HG03108 (cell line): ENCODE results near the gene PLA2R1.
A peak's percentile ranks its signal among the peaks of the same experiment; 100 is the strongest.

Experiments
- ATAC-seq: cut with Tn5 transposase; IDR thresholded peaks from one replicate; pipeline ENCODE4 v1.9.1; 2021; ENCODE audit warnings: moderate library complexity; ENCODE audit not compliant: unreplicated experiment

Gene PLA2R1

GRCh38 chr2:159938395-159938794, 124.0 kb downstream of the PLA2R1 start:
- no peak for ATAC-seq

DNA sequence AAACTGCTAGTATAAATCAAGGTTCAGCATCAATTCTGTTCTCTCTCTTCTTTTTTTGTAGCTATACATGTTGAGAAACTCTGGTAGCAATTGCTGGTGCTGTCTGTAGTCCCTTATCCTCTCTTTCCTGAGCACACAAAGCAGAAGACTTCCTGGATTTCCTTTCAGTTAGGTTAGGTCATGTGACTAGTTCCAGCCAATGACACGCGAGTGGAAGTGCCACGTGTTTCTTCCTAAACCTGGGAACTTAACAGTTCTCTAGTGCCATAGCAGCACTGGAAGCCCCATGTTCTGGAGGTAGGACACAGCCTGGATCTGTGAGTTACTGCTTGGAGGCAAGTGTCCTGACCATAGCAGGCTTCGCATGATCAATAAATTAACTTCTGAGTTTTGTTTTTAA, 125.9 kb downstream of the PLA2R1 start:
- ATAC-seq = no peak

- ATAC-seq = peak; percentile 92
Measured at GRCh38 chr2:159933727-159934049, 128.7 kb downstream of the PLA2R1 start.

- ATAC-seq = no peak
Measured at GRCh38 chr2:159933040-159933726, 129.2 kb downstream of the PLA2R1 start.

DNA sequence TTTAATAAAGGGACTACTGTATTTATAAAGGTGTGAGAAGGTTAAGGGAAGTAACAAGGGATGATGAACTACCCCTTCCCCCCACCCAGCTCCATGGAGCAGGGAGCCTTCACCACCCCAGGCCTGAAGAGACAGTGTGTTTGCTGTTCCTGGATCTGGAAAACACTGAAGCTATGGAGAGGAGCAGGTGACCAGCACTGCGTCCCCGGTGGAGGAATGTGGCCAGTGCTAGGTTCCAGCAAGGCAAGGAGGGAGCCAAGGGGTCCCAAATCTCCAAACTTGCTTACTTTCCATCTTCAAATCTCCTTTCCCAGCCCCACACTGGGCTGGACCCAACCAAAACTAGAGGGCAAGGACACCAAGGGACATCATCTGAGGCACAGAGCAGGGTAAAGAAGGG, 135.7 kb downstream of the PLA2R1 start:
- no peak for ATAC-seq

DNA sequence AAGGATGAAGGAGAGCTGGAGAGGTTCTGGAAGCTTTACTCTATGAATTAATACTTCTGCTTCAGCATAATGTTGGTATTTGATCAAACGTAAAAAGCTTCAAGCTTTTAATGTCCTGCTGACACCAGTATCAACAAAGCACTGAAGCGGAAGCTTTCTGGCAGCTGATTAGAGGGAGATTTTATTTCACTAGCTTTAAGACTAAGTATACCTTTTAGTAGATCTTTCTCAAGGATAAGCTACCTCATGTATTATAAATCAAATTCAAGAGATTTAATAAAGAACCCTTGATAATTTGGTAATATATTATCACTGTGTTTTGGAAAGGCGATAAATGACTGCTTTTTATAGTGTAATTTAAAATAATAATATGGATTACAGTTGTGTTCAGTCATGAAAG, 136.4 kb downstream of the PLA2R1 start:
- ATAC-seq = no peak

- peak; percentile 67 for ATAC-seq
Measured at GRCh38 chr2:159922563-159922962, 139.9 kb downstream of the PLA2R1 start.

GRCh38 chr2:159921752-159922404, 140.5 kb downstream of the PLA2R1 start:
- ATAC-seq = peak; percentile 86

GRCh38 chr2:159916511-159916910, 145.9 kb downstream of the PLA2R1 start:
- ATAC-seq = no peak

- no peak for ATAC-seq
Measured at GRCh38 chr2:159913900-159914299, 148.5 kb downstream of the PLA2R1 start.

DNA sequence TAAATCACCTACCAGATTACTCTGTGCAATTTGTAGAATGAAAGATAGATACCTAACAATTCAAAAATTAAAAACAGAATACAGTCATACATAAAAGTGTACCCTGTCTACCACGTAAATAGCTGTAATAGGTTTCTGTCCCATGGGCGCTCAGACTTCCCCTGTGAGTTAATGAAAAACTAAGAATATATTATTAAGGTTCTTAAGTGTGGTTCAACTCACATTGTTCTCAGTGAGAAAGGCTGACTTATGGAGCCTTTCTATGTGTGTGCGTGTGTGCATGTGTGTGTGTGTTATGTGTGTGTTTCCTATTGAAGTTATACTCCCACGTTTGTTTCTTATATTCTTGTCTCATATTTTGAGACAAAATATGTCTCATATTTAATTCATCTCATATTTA, 149.8 kb downstream of the PLA2R1 start:
- peak; percentile 64 for ATAC-seq

- ATAC-seq = no peak
Measured at GRCh38 chr2:159910951-159911350, 151.5 kb downstream of the PLA2R1 start.

GRCh38 chr2:159908623-159909022, 153.8 kb downstream of the PLA2R1 start:
- ATAC-seq = no peak

DNA sequence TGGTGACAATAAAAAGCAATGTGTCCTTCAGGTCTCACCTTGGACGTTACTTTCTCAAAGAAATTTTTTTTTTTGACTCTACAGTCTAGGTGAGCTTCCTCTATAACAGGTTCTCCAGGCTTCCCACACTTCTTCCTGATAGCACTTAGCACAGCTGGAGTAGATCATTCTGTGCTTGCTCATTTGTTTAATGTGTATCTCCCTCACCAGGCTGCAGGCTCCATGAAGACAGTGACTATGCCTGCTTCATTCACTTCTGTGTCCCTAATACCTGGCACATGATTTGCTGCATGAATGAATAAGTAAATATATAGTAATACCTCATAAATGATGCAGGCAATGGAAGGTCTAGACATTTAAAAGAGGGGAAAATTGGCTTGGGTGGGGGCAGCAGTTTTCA, 154.5 kb downstream of the PLA2R1 start:
- no peak for ATAC-seq

DNA sequence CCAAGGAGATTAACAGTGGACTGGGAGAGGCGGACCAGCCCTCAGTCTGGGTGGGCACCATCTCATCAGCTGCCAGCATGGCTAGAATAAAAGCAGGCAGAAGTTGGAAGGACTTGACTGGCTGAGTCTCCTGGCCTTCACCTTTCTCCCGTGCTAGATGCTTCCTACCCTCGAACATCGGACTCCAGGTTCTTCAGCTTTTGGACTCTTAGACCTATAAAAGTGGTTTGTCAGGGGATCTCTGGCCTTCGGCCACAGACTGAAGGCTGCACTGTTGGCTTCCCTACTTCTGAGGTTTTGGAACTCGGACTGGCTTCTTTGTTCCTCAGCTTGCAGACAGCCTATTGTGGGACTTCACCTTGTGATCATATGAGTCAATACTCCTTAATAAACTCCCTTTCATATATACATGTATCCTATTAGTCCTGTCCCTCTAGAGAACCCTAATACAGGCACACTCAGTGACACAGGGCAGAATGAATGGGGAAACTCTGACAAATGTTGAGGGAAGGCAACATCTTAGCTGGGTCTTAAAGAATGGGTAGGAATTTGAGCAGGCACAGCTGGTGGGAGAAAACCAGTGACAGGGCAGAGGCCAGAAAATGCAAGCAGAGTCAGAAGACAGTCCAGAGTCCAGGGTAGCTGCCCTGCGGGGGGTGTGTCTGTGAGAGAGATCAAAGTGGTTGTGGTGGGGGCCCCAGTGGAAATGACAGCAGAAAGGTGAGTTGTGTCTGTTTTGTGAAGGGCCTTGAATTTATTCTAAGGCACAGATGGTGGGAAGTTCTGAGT, 156.3 kb downstream of the PLA2R1 start:
- ATAC-seq = no peak

DNA sequence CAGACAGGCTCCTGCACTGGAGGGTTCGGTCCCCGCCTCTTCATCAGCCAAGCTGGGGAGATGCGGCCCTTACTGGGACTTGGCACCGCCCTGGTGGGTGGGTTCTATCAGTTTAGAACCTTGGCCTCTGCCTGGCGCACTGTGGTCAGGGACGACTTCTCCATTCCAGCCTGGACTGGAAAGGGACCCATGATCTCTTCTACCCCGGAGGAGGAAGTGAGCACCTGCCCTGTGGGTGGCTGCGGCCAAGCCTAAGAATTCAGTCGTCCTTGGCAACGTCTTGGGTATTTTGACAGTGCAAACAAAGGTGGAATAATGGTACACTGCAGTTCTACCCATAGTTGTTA, 157.5 kb downstream of the PLA2R1 start:
- ATAC-seq = peak; percentile 28

DNA sequence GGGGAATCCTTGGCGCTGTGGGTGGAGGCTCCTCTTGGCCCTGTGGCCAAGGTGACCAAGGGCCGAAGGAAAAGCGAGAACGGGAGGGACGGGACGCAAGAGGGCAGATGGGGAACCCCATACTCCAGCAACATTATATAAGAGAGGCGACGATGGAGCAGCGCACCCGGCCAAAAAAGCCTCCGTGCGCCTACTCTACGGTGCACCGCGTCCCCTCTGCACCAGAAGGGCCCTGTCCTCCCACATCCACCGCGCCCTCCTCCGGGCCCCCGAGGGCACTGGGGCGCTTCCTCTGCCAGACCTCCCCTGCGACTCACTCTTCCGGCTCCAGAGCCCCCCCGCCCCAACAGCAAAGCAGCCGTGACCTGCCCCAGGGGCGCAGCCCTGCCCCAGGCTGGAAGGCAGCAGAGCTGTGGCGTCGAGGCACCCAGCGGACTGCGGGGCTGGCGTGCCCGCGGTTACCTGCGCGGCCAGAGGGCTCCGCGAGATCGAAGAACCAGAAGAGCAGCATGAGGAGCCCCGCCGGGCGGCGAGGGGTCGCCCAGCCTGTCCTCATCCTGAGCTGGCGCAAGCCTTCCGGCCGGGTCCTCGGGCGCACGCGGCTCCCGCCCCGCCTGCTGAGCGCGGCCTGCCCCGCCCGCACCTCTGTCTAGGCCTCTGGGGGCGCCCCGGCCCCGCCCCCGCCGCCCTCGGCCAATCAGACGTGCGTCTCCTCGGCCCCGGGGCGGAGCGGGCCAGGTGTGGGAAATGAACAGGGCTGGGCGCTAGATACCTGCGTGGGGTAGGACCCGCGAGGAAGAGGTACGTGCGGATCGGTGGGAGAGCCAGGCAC, 158.1 kb downstream of the PLA2R1 start, which contains the start of gene LY75:
Gene LY75 (minus strand): TSS at position 630 of the 832 bp plus-strand sequence.
- peak; percentile 69 for ATAC-seq

DNA sequence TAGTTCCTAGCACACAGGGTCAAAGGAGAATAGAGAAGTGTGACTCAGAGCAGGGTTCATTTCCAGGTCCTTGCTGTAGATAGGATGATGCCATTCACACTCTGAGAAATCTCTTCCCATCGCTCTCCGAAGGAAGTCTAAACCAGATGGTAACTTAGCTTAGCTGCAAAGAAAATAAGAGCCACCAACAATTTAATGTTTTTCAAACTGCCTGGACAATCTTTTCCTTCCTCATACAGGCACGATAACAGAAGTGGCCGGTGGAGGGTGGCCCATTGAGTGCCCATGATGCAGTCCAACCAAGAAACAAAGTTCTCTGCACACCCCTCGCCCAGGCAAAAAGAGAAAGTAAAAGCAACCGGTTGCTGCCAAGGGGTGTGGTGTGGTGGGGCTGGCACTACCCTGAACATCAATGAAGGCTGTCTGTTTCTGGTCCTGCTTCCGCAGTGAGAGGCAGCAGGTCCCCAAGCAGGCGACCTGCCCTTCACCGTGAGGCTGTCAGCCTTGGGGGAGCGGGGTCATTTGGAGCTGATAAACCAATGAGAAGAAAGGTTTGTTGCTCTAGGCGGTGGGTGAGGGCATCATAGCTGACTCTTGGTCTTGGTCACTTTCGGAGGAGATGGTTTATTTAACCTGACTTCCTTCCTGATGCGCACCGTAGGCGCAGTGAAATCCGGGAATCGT, 158.8 kb downstream of the PLA2R1 start:
- ATAC-seq = peak; percentile 35

GRCh38 chr2:159902722-159903121, 159.7 kb downstream of the PLA2R1 start:
- ATAC-seq = no peak

- no peak for ATAC-seq
Measured at GRCh38 chr2:159900343-159900742, 162.1 kb downstream of the PLA2R1 start.

- ATAC-seq = no peak
Measured at GRCh38 chr2:159898441-159898840, 164.0 kb downstream of the PLA2R1 start.
